Measurements from ENCODE around the gene SAA2.
"Not testable (repeated sequence)": the region's sequence is repeated elsewhere in the genome, so short reads cannot be mapped to it uniquely, and the experiment has no call there.

The SAA2 gene

GRCh38 chr11:18246379-18247190 is 1.9 kb downstream of the SAA2 start:
- not testable (repeated sequence) for DNase-seq

DNA sequence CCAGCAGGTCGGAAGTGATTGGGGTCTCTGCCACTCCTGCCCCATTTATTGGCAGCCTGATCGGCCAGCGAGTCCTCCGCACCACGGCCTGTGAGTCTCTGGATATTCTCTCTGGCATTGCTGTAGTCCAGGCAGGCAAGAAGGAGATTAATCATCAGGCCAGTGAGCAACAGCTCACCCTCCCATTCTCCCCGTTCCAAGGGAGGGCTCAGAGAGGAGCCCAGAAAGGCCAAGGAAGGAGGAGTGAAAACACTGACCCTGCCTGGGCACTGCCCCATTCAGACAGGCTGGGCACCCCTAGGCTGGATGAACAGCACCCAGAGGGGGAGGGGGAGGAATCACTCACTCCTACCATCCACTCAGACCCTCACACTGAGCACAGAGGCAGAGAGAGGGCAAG is 3.1 kb downstream of the SAA2 start:
- DNase-seq = no peak

DNA sequence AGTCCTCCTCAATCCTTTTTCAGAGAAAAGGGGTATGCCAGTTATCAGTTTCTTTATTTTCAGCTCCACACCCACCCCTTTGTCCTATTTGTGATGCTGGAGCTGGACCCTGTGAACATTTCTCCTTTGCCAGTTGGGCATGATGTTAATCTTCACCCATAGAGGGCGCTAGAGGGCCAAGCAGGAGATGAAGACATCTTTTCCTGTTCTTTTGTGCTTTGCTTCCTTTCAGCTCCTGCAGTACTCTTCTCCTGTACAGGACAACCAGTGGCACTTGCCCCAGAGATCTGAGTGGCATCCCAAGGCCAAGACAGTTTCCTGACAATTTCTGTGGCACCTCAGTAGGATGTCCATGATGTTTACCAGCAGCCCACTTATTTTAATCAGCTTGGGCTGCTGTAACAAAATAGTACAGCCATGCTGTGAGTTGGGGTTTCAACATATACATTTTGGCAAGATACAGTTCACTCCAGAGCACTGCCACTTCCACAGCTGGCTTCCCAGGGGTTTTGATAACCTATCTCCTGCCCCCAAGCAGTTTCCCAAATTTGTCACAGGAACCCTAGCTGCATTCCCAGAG is 4.6 kb downstream of the SAA2 start:
- no peak for DNase-seq

DNA sequence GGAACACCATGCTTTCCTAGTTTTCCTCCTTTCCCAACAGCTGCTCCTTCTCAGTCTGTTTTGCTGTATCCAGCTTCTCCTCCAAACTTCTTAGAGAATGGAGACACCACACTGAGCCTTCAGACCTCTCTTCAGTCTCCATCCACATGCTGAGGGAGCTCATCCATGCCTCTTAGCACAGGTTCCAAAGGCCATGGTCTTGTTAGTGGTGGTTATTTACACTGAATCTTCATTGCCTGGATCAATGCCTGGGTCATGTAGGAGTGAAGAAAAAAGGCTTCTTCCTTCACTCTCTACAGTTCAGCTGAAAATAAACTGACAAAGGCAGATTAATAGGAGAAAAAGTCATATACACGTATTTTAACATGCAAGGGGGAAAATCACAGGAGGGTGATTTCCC is 8.8 kb downstream of the SAA2 start:
- DNase-seq = no peak

DNA sequence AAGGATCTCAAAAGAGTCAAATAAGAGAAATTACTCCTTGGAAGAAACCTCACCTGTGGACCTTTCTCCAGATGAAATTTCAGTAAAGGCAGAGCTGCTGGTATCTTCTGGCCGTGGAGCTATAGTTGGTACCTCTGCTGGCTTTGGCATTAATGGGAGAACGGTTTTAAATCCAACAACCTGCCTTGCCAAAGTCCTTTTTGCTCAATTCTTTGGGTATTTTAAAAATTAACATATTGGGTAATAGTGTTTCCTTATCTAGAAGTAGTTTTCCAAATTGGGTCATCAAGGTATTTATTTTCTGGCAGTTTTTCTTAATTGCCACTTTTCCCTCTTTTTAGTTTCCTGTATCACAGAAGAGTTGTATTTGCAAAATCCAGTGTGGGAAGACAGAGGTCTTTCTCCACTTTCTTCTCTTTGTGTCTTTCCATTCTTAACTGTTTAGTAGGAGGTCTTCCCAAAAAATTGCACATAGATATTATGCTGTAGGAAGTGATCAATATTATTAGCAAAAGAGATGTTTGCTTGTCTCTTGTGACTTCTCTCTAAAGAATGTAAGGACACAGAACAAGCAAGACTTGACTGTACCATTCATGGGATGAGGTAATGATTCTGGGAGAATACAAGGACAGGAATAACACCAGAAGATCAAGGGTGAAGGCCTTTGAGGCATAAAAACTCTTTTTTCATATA is 11.7 kb downstream of the SAA2 start, which contains the start of gene SAA4:
SAA4 (minus strand) TSS at position 139 of the 693 bp plus-strand sequence. CDS start 876 bp downstream, outside the sequence.
- DNase-seq = no peak

GRCh38 chr11:18235394-18236334 is 12.8 kb downstream of the SAA2 start:
- no peak for DNase-seq

DNA sequence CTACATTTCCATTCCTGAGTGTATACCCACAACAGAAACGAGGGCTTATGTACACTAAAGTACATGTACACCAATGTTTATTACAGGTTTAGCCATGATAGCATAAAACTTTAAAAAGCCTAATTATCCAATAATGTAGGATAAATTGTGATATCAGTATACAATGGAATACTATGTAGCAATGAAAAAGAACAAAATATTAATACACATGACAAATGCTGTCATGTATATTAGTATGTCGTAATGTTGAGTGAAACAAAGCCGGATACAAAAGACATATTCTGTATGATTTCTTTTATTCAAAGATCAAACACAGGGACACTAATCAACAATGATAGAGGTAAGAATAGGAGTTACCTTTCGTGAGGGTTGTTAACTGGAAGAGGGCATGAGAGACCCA is 14.6 kb downstream of the SAA2 start:
- DNase-seq = no peak

DNA sequence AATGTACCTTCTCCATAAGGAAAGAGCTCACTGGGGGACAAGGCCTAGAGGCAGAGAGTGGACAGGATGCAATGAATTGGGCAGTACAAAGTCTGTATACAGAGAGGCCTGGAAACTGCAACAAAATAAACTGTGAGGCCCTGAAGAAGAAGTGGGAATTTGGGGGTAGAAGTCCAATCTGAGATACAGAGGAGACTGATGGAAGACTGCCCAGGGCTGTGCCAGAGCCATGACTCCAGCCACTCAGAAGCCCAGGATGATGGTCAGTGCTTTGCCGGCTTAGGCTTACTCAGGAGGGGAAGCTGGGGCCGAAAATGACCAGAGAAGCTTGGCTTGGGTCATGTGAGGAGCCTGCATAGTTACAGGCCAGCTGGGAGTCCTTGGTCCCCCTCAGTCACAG is 17.6 kb downstream of the SAA2 start:
- DNase-seq = no peak

DNA sequence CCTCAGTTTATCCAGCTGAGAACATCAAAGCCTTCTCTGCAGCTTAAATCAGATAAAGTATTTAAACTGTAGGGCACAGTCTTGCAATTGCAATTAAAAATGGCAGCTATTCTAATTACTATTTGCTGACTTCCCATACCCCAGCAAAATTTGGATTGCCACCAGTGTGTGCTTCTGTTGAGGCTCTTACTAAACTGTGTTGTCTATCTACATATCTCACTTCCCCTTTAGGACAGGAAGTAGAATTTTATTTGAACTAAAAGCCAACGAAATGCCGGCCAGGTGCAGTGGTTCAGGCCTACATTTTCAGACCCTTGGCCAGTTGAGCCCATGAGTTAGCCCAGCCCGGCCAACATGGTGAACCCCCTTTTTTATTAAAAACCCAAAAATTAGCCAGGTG is 19.0 kb downstream of the SAA2 start:
- no peak for DNase-seq

DNA sequence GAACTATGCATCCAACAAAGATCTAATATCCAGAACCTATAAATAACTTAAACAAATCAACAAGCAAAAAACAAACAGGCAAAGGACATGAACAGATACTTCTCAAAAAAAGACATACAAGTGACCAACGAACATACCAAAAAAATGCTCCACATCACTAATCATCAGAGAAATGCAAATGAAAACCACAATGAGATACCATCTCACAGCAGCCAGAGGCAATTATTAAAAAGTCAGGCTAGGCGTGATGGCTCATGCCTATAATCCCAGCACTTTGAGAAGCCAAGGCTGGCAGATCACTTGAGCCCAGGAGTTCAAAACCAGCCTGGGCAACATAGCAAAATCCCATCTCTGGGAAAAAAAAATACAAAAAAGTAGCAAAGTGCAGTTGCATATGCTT is 22.6 kb downstream of the SAA2 start:
- DNase-seq = no peak

GRCh38 chr11:18223591-18224387 is 24.7 kb downstream of the SAA2 start:
- no peak for DNase-seq

GRCh38 chr11:18222814-18223421 is 25.6 kb downstream of the SAA2 start:
- DNase-seq = no peak

DNA sequence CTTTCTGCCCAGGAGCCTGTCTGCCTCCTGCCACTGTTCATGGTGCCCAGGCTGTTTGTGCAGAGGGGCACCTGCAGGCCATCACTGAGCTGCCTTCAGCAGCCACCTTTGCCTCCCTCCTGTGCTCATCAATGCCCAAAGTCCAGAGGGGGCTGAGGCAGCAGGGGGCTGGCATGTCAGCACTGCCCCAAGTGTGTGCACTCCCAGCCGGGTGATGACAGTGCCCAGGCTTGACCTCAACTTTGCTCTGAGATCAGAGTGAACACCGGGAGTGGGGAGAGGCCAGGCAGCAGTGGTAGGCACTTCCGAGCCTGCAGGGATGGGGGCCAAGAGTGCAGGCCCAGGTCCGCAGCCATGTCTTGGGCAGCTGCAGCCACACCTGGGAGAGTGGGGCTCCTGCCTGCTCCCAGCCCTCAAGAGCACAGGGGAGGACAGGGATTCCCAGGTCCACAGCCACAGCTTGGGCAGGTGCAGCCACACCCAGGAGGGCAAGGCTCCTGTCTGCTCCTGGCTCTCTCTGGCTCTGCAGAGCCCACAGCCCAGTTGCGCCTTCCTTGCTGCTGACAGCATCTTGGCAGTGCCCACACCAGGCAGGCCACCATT is 27.1 kb downstream of the SAA2 start:
- DNase-seq = no peak

DNA sequence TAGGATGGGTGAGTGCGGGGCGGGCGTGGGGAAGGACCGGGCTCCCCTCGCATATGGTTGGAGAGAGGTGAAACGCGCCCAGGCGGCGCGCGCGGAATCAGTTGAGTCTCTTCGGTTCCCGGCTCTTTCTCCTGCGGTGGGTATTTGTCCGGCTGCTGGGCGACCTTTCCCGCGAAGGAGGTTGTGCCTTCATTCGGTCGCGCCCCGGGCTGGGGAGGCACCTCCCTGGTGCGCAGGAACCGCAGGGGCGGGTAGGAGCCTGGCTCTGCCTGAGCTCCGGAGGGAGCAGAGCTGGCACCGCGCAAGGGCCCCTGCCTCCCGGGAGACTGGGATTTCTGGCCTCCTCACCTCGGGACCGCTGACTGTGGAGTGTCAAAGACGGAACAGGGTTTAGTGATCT is 39.4 kb downstream of the SAA2 start:
- no peak for DNase-seq

DNA sequence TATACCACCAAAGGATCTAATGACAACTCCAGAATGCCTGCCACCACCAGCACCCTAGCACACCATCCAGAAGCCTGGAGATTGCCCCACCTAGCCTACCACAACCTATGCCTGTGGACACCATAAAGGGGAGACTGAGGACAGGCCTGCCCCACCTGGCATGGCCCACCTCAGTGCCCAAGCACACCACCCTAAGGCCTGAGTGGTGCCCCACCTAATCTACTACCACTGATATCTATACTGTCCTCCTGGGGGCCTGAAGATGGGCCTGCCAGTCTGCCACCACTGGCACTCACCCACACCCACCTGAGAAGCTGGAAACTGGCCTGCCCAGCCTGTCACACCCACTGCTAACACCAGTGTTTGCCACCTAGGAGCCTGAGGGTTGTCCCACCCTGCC is 43.7 kb downstream of the SAA2 start:
- DNase-seq = no peak

- DNase-seq = no peak
Observed at GRCh38 chr11:18204220-18204619, 44.2 kb downstream of the SAA2 start.

GRCh38 chr11:18203723-18204122 is 44.7 kb downstream of the SAA2 start:
- no peak for DNase-seq

DNA sequence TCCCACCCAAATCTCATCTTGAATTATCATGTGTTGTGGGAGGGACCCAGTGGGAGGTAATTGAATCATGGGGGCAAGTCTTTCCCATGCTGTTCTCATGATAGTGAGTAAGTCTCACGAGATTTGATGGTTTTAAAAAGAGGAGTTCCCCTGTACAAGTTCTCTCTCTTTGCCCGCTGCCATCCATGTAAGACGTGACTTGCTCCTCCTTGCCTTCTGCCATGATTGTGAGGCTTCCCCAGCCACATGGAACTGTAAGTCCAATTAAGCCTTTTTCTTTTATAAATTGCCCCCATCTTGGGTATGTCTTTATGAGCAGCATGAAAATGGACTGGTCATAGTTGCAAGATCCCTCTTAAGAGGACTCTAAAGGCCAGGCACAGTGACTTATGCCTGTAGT is 50.7 kb downstream of the SAA2 start:
- DNase-seq = not testable (repeated sequence)

GRCh38 chr11:18196532-18196931 is 51.9 kb downstream of the SAA2 start:
- DNase-seq = no peak

Data from T1000 (cell line).